ENCODE data around the gene PCDHA10.
"Not testable (repeated sequence)": the region's sequence is repeated elsewhere in the genome, so short reads cannot be mapped to it uniquely, and the experiment has no call there.

PCDHA10 gene

DNA sequence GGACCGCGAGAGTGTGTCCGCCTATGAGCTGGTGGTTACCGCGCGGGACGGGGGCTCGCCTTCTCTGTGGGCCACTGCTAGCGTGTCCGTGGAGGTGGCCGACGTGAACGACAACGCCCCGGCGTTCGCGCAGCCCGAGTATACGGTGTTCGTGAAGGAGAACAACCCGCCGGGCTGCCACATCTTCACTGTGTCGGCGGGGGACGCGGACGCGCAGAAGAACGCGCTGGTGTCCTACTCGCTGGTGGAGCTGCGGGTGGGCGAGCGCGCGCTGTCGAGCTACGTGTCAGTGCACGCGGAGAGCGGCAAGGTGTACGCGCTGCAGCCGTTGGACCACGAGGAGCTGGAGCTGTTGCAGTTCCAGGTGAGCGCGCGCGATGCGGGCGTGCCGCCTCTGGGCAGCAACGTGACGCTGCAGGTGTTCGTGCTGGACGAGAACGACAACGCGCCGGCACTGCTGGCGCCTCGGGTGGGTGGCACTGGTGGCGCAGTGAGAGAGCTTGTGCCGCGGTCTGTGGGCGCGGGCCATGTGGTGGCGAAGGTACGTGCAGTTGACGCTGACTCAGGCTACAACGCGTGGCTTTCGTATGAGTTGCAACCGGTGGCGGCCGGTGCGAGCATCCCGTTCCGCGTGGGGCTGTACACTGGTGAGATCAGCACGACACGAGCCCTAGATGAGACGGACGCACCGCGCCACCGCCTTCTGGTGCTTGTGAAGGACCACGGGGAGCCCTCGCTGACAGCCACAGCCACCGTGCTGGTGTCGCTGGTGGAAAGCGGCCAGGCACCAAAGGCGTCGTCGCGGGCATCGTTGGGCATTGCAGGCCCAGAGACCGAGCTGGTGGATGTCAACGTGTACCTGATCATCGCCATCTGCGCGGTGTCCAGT, 19.8 kb upstream of the PCDHA10 start:
- in situ Hi-C loops (cut with MboI; ENCODE audit: low pct_unique_long_range_greater_than_20kb, low sequenced_read_pairs, unreplicated experiment) = no loop called here
- TF ChIP-seq CTCF (IDR thresholded peaks at IDR 0.05; ENCODE audit: extremely low read depth, insufficient read depth, missing control alignments) = no peak
- DNase-seq (ENCODE audit: low spot score) = no peak

- peak; percentile 7 for TF ChIP-seq CTCF (IDR thresholded peaks at IDR 0.05; ENCODE audit: extremely low read depth, insufficient read depth, missing control alignments)
- DNase-seq (ENCODE audit: low spot score) = no peak
- in situ Hi-C loops (cut with MboI; ENCODE audit: low pct_unique_long_range_greater_than_20kb, low sequenced_read_pairs, unreplicated experiment) = no loop called here
Measured at GRCh38 chr5:140840978-140841962, 14.4 kb upstream of the PCDHA10 start, which contains the start of gene PCDHA8. Gene PCDHA8 (plus strand): TSS chr5:140841187. CDS start chr5:140841322, 135 bp downstream.

- in situ Hi-C loops (cut with MboI; ENCODE audit: low pct_unique_long_range_greater_than_20kb, low sequenced_read_pairs, unreplicated experiment) = no loop called here
Measured at GRCh38 chr5:140842798-140843733, 12.6 kb upstream of the PCDHA10 start.

DNA sequence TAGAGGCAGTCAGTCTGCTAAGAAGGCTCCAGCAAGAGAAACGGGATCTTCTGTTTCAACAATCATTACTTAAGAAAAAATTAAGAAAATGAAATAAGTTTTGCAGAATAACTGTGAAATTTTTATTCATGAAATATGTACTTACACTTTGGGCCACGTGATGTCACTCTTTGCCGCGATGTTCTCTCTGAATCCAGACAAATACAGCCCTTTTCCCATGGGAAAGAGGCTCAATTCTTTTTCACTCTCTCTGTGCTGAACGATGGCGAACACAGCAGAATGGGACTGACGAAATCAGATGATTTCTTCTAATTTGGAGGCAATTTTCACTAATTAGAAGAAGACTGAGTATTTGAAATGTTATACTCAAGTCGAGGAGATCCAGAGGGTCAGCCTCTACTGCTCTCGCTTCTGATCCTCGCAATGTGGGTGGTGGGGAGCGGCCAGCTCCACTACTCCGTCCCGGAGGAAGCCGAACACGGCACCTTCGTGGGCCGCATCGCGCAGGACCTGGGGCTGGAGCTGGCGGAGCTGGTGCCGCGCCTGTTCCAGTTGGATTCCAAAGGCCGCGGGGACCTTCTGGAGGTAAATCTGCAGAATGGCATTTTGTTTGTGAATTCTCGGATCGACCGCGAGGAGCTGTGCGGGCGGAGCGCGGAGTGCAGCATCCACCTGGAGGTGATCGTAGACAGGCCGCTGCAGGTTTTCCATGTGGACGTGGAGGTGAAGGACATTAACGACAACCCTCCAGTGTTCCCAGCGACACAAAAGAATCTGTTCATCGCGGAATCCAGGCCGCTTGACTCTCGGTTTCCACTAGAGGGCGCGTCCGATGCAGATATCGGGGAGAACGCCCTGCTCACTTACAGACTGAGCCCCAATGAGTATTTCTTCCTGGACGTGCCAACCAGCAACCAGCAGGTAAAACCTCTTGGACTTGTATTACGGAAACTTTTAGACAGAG, 7.3 kb upstream of the PCDHA10 start, which contains the start of gene PCDHA9:
PCDHA9 (plus strand) TSS at position 244 of the 964 bp plus-strand sequence; CDS start at position 358, 114 bp downstream.
- DNase-seq (ENCODE audit: low spot score); in situ Hi-C loops (cut with MboI; ENCODE audit: low pct_unique_long_range_greater_than_20kb, low sequenced_read_pairs, unreplicated experiment): not testable (repeated sequence)

More at GRCh38 chr5:140842798-140843733, 12.6 kb upstream of the PCDHA10 start:
- no peak for TF ChIP-seq CTCF (IDR thresholded peaks at IDR 0.05; ENCODE audit: extremely low read depth, insufficient read depth, missing control alignments)
- DNase-seq (ENCODE audit: low spot score) = no peak

DNA sequence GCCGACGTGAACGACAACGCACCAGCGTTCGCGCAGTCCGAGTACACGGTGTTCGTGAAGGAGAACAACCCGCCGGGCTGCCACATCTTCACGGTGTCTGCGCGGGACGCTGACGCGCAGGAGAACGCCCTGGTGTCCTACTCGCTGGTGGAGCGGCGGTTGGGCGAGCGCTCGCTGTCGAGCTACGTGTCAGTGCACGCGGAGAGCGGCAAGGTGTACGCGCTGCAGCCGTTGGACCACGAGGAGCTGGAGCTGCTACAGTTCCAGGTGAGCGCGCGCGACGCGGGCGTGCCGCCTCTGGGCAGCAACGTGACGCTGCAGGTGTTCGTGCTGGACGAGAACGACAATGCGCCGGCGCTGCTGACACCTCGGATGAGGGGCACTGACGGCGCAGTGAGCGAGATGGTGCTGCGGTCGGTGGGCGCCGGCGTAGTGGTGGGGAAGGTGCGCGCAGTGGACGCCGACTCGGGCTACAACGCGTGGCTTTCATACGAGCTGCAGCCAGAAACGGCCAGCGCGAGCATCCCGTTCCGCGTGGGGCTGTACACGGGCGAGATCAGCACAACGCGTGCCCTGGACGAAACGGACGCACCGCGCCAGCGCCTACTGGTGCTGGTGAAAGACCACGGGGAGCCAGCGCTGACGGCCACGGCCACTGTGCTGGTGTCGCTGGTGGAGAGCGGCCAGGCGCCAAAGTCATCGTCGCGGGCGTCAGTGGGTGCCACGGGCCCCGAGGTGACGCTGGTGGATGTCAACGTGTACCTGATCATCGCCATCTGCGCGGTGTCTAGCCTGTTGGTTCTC, 5.7 kb upstream of the PCDHA10 start:
- in situ Hi-C loops (cut with MboI; ENCODE audit: low pct_unique_long_range_greater_than_20kb, low sequenced_read_pairs, unreplicated experiment); DNase-seq (ENCODE audit: low spot score): not testable (repeated sequence)
